SK-N-SH treated with all-trans-retinoic acid at 6 μM for 48 hours (cell line): Measurements from ENCODE around the gene C14orf39.

ENCODE experiments used
- ATAC-seq: fragments of 200-7000 bp; cut with Tn5 transposase; 3 replicates; pipeline ENCODE4 v1.9.1; 2020; ENCODE audit warnings: mild to moderate bottlenecking, moderate library complexity
- BACH2 ChIP-seq: fragments of 250-450 bp; sonication (Bioruptor Pico); IDR thresholded peaks from 2 replicates; pipeline ENCODE4 v1.9.0; 2021; ENCODE audit warnings: mild to moderate bottlenecking, borderline replicate concordance
- ESRRG ChIP-seq: fragments of 250-450 bp; sonication (Bioruptor Pico); IDR thresholded peaks from 2 replicates; pipeline ENCODE4 v1.6.1; 2021; ENCODE audit warnings: mild to moderate bottlenecking
- GLIS3 ChIP-seq: fragments of 250-450 bp; sonication (Bioruptor Pico); IDR thresholded peaks from 2 replicates; pipeline ENCODE4 v1.5.0; 2020; ENCODE audit warnings: mild to moderate bottlenecking, moderate library complexity
- ISL1 ChIP-seq: fragments of 250-450 bp; sonication (Bioruptor Pico); IDR thresholded peaks from 2 replicates; pipeline ENCODE4 v2.1.2; 2022; ENCODE audit warnings: mild to moderate bottlenecking, moderate library complexity
- OSR1 ChIP-seq: fragments of 250-450 bp; sonication (Bioruptor Pico); IDR thresholded peaks from 2 replicates; pipeline ENCODE4 v1.8.0; 2022; ENCODE audit warnings: moderate library complexity, mild to moderate bottlenecking, inconsistent platforms
- RARB ChIP-seq: fragments of 250-450 bp; sonication (Bioruptor Pico); IDR thresholded peaks from 2 replicates; pipeline ENCODE4 v1.8.0; 2021; ENCODE audit warnings: mild to moderate bottlenecking, moderate library complexity
- TOX ChIP-seq: fragments of 250-450 bp; sonication (Bioruptor Pico); IDR thresholded peaks from 2 replicates; pipeline ENCODE4 v1.8.0; 2021; ENCODE audit warnings: mild to moderate bottlenecking, moderate library complexity, borderline replicate concordance
- ZC3H10 ChIP-seq: fragments of 250-450 bp; sonication (Bioruptor Pico); IDR thresholded peaks from 2 replicates; pipeline ENCODE4 v1.5.1; 2021; ENCODE audit warnings: mild to moderate bottlenecking, moderate library complexity
- ZFP30 ChIP-seq: fragments of 450-650 bp; formaldehyde crosslinking; IDR thresholded peaks from 2 replicates; pipeline ENCODE4 v1.5.0; 2022; ENCODE audit warnings: mild to moderate bottlenecking, moderate library complexity
- ZNF565 ChIP-seq: fragments of 450-650 bp; formaldehyde crosslinking; conservative IDR thresholded peaks from 2 replicates; pipeline ENCODE4 v1.5.0; 2020; ENCODE audit warnings: low read depth, mild to moderate bottlenecking, moderate library complexity
- ZNF70 ChIP-seq: fragments of 450-650 bp; formaldehyde crosslinking; IDR thresholded peaks from 2 replicates; pipeline ENCODE4 v1.5.0; 2020; ENCODE audit warnings: mild to moderate bottlenecking, moderate library complexity
- ZNF8 ChIP-seq: fragments of 450-650 bp; formaldehyde crosslinking; IDR thresholded peaks from 2 replicates; pipeline ENCODE4 v1.5.0; 2020; ENCODE audit warnings: mild to moderate bottlenecking, moderate library complexity
- TF ChIP-seq, protein P1 (sequence below): fragments of 250-450 bp; sonication (Bioruptor Pico); IDR thresholded peaks from 2 replicates; pipeline ENCODE4 v1.8.0; 2020; ENCODE audit warnings: mild to moderate bottlenecking, moderate library complexity, borderline replicate concordance
- TF ChIP-seq, protein P2 (sequence below): fragments of 250-450 bp; sonication (Bioruptor Pico); IDR thresholded peaks from 2 replicates; pipeline ENCODE4 v1.5.1; 2021; ENCODE audit warnings: mild to moderate bottlenecking, moderate library complexity
- TF ChIP-seq, protein P3 (sequence below): fragments of 250-450 bp; sonication (Bioruptor Pico); IDR thresholded peaks from 2 replicates; pipeline ENCODE4 v1.5.0; 2020; ENCODE audit warnings: mild to moderate bottlenecking, moderate library complexity
- TF ChIP-seq, protein P4 (sequence below): fragments of 250-450 bp; sonication (Bioruptor Pico); IDR thresholded peaks from 2 replicates; pipeline ENCODE4 v1.5.1; 2020; ENCODE audit warnings: low read depth, mild to moderate bottlenecking, moderate library complexity

C14orf39 gene

DNA sequence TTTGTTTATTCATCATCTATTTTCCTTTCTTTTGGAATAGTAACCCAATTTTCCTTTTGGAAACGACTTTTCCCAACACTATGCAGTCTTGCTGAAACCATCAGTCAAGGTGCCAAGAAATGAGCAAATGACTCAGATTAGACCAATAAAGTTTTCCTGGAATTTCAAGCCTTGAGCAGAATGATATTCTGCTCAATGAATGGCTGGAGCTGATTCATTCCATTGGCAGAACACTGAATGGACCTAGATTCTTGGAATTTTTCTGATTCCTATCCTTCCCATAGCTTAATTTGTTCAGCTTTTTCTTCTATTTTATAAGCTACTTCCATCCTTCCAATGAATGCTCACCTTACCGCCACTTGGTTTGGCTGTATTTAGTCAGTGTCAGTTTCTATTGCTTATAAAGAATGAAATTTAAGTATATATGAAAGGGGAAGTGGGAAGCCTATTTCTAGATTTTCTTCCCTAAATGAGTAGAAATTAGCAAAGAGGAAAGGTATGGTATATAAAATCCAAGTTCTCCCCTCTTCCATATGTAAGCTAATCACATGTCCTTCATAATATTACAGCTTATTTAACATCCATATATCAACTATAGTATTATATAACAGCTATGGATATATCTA is 89.0 kb downstream of the C14orf39 start:
- TF ChIP-seq ZNF8 (CRISPR knock-in tag), result no peak
- TF ChIP-seq, protein P1, sequence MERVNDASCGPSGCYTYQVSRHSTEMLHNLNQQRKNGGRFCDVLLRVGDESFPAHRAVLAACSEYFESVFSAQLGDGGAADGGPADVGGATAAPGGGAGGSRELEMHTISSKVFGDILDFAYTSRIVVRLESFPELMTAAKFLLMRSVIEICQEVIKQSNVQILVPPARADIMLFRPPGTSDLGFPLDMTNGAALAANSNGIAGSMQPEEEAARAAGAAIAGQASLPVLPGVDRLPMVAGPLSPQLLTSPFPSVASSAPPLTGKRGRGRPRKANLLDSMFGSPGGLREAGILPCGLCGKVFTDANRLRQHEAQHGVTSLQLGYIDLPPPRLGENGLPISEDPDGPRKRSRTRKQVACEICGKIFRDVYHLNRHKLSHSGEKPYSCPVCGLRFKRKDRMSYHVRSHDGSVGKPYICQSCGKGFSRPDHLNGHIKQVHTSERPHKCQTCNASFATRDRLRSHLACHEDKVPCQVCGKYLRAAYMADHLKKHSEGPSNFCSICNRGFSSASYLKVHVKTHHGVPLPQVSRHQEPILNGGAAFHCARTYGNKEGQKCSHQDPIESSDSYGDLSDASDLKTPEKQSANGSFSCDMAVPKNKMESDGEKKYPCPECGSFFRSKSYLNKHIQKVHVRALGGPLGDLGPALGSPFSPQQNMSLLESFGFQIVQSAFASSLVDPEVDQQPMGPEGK (CRISPR knock-in tag), result no peak
- TF ChIP-seq ISL1 (CRISPR knock-in tag), result no peak
- TF ChIP-seq ESRRG, result no peak
- no peak for TF ChIP-seq RARB
- TF ChIP-seq BACH2, result no peak
- TF ChIP-seq ZC3H10 (CRISPR knock-in tag), result no peak
- TF ChIP-seq ZNF70 (CRISPR knock-in tag), result no peak
- TF ChIP-seq, protein P2, sequence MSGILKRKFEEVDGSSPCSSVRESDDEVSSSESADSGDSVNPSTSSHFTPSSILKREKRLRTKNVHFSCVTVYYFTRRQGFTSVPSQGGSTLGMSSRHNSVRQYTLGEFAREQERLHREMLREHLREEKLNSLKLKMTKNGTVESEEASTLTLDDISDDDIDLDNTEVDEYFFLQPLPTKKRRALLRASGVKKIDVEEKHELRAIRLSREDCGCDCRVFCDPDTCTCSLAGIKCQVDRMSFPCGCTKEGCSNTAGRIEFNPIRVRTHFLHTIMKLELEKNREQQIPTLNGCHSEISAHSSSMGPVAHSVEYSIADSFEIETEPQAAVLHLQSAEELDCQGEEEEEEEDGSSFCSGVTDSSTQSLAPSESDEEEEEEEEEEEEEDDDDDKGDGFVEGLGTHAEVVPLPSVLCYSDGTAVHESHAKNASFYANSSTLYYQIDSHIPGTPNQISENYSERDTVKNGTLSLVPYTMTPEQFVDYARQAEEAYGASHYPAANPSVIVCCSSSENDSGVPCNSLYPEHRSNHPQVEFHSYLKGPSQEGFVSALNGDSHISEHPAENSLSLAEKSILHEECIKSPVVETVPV (CRISPR knock-in tag), result no peak
- no peak for TF ChIP-seq ZNF565
- TF ChIP-seq GLIS3 (CRISPR knock-in tag), result no peak
- no peak for TF ChIP-seq ZFP30 (CRISPR knock-in tag)
- TF ChIP-seq, protein P3, sequence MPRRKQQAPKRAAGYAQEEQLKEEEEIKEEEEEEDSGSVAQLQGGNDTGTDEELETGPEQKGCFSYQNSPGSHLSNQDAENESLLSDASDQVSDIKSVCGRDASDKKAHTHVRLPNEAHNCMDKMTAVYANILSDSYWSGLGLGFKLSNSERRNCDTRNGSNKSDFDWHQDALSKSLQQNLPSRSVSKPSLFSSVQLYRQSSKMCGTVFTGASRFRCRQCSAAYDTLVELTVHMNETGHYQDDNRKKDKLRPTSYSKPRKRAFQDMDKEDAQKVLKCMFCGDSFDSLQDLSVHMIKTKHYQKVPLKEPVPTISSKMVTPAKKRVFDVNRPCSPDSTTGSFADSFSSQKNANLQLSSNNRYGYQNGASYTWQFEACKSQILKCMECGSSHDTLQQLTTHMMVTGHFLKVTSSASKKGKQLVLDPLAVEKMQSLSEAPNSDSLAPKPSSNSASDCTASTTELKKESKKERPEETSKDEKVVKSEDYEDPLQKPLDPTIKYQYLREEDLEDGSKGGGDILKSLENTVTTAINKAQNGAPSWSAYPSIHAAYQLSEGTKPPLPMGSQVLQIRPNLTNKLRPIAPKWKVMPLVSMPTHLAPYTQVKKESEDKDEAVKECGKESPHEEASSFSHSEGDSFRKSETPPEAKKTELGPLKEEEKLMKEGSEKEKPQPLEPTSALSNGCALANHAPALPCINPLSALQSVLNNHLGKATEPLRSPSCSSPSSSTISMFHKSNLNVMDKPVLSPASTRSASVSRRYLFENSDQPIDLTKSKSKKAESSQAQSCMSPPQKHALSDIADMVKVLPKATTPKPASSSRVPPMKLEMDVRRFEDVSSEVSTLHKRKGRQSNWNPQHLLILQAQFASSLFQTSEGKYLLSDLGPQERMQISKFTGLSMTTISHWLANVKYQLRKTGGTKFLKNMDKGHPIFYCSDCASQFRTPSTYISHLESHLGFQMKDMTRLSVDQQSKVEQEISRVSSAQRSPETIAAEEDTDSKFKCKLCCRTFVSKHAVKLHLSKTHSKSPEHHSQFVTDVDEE (CRISPR knock-in tag), result no peak
- TF ChIP-seq, protein P4, sequence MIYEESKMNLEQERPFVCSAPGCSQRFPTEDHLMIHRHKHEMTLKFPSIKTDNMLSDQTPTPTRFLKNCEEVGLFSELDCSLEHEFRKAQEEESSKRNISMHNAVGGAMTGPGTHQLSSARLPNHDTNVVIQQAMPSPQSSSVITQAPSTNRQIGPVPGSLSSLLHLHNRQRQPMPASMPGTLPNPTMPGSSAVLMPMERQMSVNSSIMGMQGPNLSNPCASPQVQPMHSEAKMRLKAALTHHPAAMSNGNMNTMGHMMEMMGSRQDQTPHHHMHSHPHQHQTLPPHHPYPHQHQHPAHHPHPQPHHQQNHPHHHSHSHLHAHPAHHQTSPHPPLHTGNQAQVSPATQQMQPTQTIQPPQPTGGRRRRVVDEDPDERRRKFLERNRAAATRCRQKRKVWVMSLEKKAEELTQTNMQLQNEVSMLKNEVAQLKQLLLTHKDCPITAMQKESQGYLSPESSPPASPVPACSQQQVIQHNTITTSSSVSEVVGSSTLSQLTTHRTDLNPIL (CRISPR knock-in tag), result no peak
- no peak for TF ChIP-seq TOX (CRISPR knock-in tag)
- TF ChIP-seq OSR1 (CRISPR knock-in tag), result no peak
- no peak for ATAC-seq
